ENCODE results near the gene KREMEN2. TPM values are rescaled to one million over a fixed set of nuclear protein-coding genes. Genes with fewer than 3 reads are reported as not detected.

KREMEN2 gene, protein sequence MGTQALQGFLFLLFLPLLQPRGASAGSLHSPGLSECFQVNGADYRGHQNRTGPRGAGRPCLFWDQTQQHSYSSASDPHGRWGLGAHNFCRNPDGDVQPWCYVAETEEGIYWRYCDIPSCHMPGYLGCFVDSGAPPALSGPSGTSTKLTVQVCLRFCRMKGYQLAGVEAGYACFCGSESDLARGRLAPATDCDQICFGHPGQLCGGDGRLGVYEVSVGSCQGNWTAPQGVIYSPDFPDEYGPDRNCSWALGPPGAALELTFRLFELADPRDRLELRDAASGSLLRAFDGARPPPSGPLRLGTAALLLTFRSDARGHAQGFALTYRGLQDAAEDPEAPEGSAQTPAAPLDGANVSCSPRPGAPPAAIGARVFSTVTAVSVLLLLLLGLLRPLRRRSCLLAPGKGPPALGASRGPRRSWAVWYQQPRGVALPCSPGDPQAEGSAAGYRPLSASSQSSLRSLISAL
- 0.11 TPM in 1 of 2 replicates, not detected in the other for total RNA-seq

DNA sequence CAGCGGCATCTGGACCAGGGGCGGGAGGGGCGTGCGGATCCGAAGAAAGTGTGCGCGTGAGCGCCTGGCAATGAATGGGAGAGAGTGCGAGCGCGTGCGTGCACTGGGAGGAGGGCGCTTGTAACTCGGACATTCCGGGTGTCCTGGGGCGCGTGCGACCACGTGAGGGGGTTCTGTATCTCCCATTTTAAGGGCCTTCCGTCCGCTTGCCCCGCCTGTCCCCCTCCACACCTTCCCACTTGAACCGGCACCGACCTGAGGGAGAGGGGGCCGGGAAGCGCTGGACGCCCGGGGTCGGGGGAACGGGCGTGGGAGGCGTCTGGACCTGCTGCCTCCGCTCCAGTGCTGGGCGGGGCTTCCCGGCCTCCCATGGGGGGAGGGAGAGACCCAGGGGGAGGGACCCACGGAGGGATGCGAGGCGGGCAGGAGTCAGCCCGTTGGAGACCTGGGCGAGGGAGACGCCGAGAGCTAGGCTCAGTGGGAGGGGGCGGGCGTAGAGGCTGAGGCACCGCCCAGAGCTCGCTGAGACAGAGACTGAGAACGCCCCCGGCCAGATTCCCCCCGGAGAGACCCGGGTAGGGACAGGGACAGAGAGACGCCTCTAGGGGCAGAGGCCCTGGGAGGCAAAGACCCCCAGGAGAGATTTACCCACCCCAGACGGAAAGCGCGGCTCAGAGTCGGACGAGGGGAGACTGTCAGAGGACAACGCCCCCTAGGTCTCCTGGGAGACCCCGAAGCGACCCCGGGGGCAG lies at the start of gene KREMEN2:
Gene KREMEN2, plus strand, starts transcription at position 553 of the 752 bp plus-strand sequence. CDS start 246 bp downstream, outside the sequence.

DNA sequence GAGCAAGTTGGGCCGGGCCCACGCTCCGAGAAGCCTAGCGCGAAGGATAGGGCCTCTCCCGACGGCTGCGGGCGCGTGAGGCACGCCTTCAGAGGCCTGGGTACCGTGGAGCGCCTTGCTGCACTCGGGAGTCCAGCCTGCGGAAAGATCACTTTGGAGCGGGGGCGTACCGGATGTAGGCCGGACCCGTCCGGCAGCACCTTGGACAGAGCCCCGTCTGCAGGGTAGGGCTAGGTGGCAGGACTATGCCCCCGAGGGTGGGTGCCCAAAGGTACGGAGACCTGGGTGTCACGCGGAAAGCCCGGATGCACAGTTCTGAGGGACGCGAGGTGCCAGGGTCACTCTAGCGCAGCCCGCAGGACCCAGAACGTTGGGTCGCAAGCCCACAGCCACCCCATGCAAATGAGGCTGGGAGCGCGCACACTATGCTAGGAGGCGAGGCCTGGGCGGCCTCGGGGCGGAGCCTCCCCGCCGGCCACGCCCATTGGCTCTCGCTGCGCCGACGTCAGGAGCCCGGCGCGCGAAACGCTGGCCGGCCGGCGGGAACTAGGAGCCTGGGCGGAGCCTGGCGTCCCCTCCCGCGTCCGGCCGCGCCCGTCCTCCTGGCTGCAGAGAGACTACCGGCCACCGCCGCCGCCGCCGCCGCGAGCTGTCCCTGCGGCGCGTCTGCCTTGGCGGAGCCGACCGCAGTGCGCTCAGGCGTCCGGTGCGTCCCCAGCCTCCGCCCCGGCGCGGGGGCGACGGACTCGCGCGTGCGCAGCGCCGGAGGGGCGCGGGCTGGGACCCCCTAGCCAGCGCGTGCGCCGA lies 4.9 kb downstream of the KREMEN2 start, which contains the start of gene PAQR4:
Gene PAQR4, plus strand, starts transcription at position 611 of the 807 bp plus-strand sequence. CDS start 327 bp downstream, outside the sequence.

DNA sequence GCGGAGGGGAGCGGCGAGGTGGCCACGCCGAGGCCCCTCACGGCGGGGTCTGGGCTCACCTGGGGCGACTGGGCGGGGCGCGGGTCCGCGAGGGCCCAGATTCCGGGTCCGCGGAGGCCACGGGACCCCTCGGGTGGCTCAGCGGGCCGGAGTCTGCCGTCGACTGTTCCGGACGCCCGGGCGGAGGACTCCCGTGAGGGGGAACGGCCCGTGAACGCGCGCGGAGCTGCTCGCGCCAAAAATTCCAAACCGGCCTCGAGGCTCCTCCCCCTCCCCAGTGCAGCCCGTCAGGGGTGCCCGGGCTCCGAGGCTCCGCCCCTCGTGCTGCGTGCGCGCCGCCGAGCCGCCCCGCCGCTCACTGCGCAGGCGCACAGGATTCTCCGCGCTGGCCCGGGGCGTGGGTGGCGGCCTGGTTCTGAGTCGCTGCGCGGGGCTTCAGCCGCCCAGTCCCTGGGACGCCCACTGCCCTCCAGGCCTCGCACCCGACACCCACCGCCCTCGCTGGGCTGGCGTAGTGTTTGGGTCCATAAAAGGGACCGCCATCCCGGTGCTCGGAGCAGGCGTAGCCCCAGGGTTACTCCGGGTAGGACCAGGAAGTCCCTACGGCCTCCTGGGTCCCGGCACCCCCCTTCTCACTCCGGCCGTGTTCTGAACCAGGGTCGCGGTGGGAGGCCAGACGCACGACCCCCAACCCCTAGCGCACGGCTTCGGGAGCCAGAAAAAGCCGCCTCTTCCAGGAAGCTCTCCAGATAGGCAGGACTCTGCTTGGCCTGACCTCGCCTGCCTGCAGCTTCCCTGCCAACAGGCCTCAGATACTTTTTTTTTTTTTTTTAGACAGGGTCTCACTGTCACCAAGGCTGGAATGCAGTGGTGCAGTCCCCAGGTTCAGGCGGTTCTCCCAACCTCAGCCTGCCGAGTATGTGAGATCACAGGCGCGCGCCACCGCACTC lies 16.4 kb downstream of the KREMEN2 start, which contains the start of gene PKMYT1:
Gene PKMYT1, minus strand, starts transcription at position 220 of the 950 bp plus-strand sequence. CDS start 789 bp downstream, outside the sequence.

DNA sequence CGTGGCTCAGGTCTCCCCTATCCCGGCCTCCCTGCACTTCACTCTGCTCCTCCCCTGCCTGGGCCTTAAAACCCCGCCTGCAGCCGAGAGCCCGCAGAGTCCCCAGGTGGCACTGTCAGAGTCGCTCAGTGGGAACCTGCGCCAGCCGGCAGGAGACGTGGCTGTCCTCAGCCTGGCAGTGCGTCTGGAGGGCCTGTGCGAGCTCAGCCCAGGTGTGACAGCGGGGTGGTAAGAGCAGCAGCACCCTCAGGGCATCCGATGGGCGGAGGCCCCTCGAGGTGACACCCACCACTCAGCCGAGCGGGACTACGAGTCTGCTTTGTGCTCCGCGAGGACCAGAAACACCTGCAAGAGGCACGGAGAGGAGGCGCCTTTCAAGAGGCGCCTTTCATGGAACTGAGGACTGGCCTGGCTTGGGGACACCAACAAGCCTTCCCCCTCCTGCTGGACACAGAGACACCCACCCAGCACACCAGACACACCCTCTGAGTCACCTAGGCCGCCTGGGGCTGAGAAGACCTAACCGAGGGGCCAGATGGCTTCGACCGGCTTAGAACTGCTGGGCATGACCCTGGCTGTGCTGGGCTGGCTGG lies 48.8 kb downstream of the KREMEN2 start, which contains the start of gene CLDN9:
Gene CLDN9, plus strand, starts transcription at position 96 of the 593 bp plus-strand sequence. Its CDS starts 440 bp downstream, at position 536.

Other genes starting within 250 kb of the KREMEN2 start
- gene PRSS27, start 244.1 kb upstream of the KREMEN2 start, total RNA-seq = 0.66 and 0.75 TPM in 2 replicates
- 48.1 and 55.3 TPM in 2 replicates for gene SRRM2, start 211.6 kb upstream of the KREMEN2 start, total RNA-seq
- gene ELOB, start 187.0 kb upstream of the KREMEN2 start, total RNA-seq = 377 and 396 TPM in 2 replicates
- not detected in 2 replicates for gene PRSS33, start 176.7 kb upstream of the KREMEN2 start, total RNA-seq
- gene PRSS41, start 165.8 kb upstream of the KREMEN2 start, total RNA-seq = not detected in 2 replicates
- gene PRSS21, start 147.0 kb upstream of the KREMEN2 start, total RNA-seq = 1.6 and 3.4 TPM in 2 replicates
- gene ZG16B, start 134.0 kb upstream of the KREMEN2 start, total RNA-seq = 0.55 and 0.87 TPM in 2 replicates
- 0.12 and 1.5 TPM in 2 replicates for gene PRSS22, start 106.1 kb upstream of the KREMEN2 start, total RNA-seq
- gene FLYWCH2, start 81.1 kb upstream of the KREMEN2 start, total RNA-seq = 65.2 and 78.6 TPM in 2 replicates
- 50.8 and 70.2 TPM in 2 replicates for gene FLYWCH1, start 52.3 kb upstream of the KREMEN2 start, total RNA-seq
- gene PAQR4, start 5.1 kb downstream of the KREMEN2 start, total RNA-seq = 3.6 and 11.2 TPM in 2 replicates
- gene PKMYT1, start 16.2 kb downstream of the KREMEN2 start, total RNA-seq = 3.5 and 16.8 TPM in 2 replicates
- not detected in 2 replicates for gene CLDN9, start 48.6 kb downstream of the KREMEN2 start, total RNA-seq
- gene CLDN6, start 53.9 kb downstream of the KREMEN2 start, total RNA-seq = not detected in 2 replicates
- 269 and 359 TPM in 2 replicates for gene TNFRSF12A, start 56.1 kb downstream of the KREMEN2 start, total RNA-seq
- 4.6 and 17.7 TPM in 2 replicates for gene HCFC1R1, start 59.7 kb downstream of the KREMEN2 start, total RNA-seq
- gene THOC6, start 59.8 kb downstream of the KREMEN2 start, total RNA-seq = 31.4 and 32.7 TPM in 2 replicates
- under 0.01 and 0.25 TPM in 2 replicates for gene BICDL2, start 72.7 kb downstream of the KREMEN2 start, total RNA-seq
- gene MMP25, start 82.3 kb downstream of the KREMEN2 start, total RNA-seq = under 0.01 and 0.11 TPM in 2 replicates
- gene IL32, start 101.4 kb downstream of the KREMEN2 start, total RNA-seq = 1.9 and 8.6 TPM in 2 replicates
- not detected in 2 replicates for gene ZSCAN10, start 135.0 kb downstream of the KREMEN2 start, total RNA-seq
- 20.5 and 24.1 TPM in 2 replicates for gene ZNF205, start 148.3 kb downstream of the KREMEN2 start, total RNA-seq
- 7.4 and 9.5 TPM in 2 replicates for gene ZNF213, start 170.8 kb downstream of the KREMEN2 start, total RNA-seq
- not detected in 2 replicates for gene OR1F1, start 223.9 kb downstream of the KREMEN2 start, total RNA-seq

Data from uterine smooth muscle cell (primary cell).